Vagina (tissue), 2 donors: ENCODE data around the gene CHPF2. TPM values are rescaled to one million over a fixed set of nuclear protein-coding genes. Genes with fewer than 3 reads are reported as not detected.

ENCODE experiments used
- DNase-seq, 2 donors: peaks; one replicate each; pipeline ENCODE4 v3.0.0-alpha.2; 2017; ENCODE audit errors: extremely low spot score in 2 of 2
- H3K27ac ChIP-seq: fragments of 200-600 bp; sonication (generic); one replicate; pipeline ENCODE4 v1.5.1; 2019
- H3K27me3 ChIP-seq: fragments of 200-600 bp; sonication (generic); one replicate; pipeline ENCODE4 v1.5.1; 2019
- H3K36me3 ChIP-seq, 2 donors: fragments of 200-600 bp; sonication (generic); one replicate each; pipeline ENCODE4 v1.5.1; 2017 to 2019
- H3K4me1 ChIP-seq: fragments of 200-600 bp; sonication (generic); one replicate; pipeline ENCODE4 v1.5.1; 2019
- H3K4me3 ChIP-seq, 2 donors: fragments of 200-600 bp; sonication (generic); 1 replicate in 1 of 2; 2 replicates in 1 of 2; pipeline ENCODE4 v1.5.1; 2016 to 2019
- H3K9me3 ChIP-seq: fragments of 200-600 bp; sonication (generic); one replicate; pipeline ENCODE4 v1.5.1; 2019
- POLR2A ChIP-seq, 2 donors: fragments of 450-650 bp; IDR thresholded peaks; one replicate each; pipeline ENCODE4 v1.6.1; 2017; ENCODE audit warnings: antibody characterized with exemption in 2 of 2, mild to moderate bottlenecking in 2 of 2, moderate library complexity in 2 of 2
- POLR2AphosphoS5 ChIP-seq, 2 donors: sonication (generic); formaldehyde crosslinking; IDR thresholded peaks; one replicate each; pipeline ENCODE4 v1.9.0; 2017; ENCODE audit warnings: antibody characterized with exemption in 2 of 2, mild to moderate bottlenecking in 2 of 2, low read depth in 1 of 2; ENCODE audit not compliant: insufficient read depth in 1 of 2
- intact Hi-C: fragments of 100-400 bp; cut with DNase I; formaldehyde crosslinking; loops from one replicate; pipeline ENCODE4 v1.15.1; 2023
- total RNA-seq: library from RNA; depleted of rRNA; stranded (reverse); fragments of >200 nt; gene quantifications from one replicate; pipeline ENCODE4 v1.2.3, GENCODE V29; 2016
- TF ChIP-seq, protein P1 (sequence below), 3 experiments: fragments of 450-650 bp in 2 of 3; fragments of 200-600 bp in 1 of 3; sonication (generic) in 1 of 3; IDR thresholded peaks; one replicate each; pipeline ENCODE4 v1.5.1; 2017 to 2019; ENCODE audit warnings: antibody characterized with exemption in 3 of 3, mild to moderate bottlenecking in 2 of 3, moderate library complexity in 2 of 3

Gene CHPF2
- total RNA-seq, 1 donor from 2014 or later: 28.0 TPM

DNA sequence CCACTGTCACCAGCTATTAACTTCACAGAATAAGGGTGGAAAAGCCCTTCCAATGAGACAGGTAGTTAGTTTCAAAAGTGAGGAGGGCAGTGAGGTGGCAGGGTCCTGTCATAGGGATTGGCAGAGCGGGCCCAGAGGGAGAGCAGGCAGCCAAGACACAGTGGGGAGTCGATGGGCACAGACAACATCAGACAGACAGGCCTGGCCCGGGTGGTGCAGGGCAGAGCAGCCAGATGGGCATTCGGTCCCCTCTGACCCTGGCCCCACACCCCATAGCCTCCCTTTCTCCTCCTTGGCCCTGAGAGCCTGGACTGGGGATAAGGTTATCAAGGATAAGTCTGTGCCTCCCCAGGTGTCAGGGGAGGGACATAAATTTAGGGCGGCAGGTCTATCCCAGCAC lies 47.6 kb downstream of the CHPF2 start:
- H3K36me3 ChIP-seq: no peaks in the 10 kb centered on the region
- intact Hi-C loops: no loop called here
- H3K9me3 ChIP-seq: no peaks in the 10 kb centered on the region
- no peak overlapping the region for H3K4me3 ChIP-seq
- H3K27ac ChIP-seq: no peak overlapping the region
- peaks cover 25% of the 10 kb centered on the region for H3K4me1 ChIP-seq
- no peaks in the 10 kb centered on the region for H3K27me3 ChIP-seq
- no peak for DNase-seq
- TF ChIP-seq POLR2AphosphoS5 (IDR thresholded peaks at IDR 0.05; ENCODE audit: insufficient read depth in 1 of 2, low read depth in 1 of 2) (no peak), POLR2A (IDR thresholded peaks at IDR 0.05) (no peak)
- TF ChIP-seq, protein P1, sequence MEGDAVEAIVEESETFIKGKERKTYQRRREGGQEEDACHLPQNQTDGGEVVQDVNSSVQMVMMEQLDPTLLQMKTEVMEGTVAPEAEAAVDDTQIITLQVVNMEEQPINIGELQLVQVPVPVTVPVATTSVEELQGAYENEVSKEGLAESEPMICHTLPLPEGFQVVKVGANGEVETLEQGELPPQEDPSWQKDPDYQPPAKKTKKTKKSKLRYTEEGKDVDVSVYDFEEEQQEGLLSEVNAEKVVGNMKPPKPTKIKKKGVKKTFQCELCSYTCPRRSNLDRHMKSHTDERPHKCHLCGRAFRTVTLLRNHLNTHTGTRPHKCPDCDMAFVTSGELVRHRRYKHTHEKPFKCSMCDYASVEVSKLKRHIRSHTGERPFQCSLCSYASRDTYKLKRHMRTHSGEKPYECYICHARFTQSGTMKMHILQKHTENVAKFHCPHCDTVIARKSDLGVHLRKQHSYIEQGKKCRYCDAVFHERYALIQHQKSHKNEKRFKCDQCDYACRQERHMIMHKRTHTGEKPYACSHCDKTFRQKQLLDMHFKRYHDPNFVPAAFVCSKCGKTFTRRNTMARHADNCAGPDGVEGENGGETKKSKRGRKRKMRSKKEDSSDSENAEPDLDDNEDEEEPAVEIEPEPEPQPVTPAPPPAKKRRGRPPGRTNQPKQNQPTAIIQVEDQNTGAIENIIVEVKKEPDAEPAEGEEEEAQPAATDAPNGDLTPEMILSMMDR (IDR thresholded peaks at IDR 0.05): no peak

DNA sequence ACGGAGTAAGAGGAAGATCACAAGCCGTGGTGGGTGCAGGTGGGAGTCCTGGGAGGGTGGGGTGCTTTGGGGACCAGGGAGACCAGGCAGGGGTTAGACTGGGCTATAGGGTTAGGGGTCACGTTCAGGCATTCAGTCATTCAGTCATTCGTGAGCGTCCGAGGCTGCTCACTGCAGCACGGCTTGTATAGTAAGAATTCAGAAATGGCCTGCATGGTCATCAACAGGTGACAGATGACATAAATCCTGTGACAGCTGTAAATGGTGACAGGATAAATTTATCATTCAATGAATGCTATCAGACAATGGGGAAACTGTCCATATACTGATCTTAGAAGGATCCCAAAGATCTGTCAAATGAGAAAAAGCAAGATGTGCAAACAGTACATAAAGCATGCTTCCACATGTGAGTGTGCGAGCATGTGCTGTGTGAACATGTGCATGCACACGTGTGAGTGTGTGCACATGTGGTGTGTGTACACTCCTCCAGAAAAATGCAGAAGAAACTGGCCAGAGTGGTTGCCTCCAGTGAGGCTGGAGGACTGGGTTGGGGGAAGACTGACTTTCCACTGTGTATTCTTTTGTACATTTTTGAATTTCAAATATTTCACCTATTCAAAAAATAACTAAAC lies 48.2 kb downstream of the CHPF2 start:
- Histone ChIP-seq H3K4me3 (no peak overlapping the region), H3K27ac (no peak overlapping the region), H3K9me3 (no peaks in the 10 kb centered on the region), H3K27me3 (no peaks in the 10 kb centered on the region), H3K36me3 (no peaks in the 10 kb centered on the region), H3K4me1 (peaks cover 18% of the 10 kb centered on the region)
- no peak for DNase-seq
- intact Hi-C loops: no loop called here
- TF ChIP-seq, protein P1 (IDR thresholded peaks at IDR 0.05): no peak
- no peak for TF ChIP-seq POLR2A (IDR thresholded peaks at IDR 0.05)
- TF ChIP-seq POLR2AphosphoS5 (IDR thresholded peaks at IDR 0.05; ENCODE audit: insufficient read depth in 1 of 2, low read depth in 1 of 2): no peak

DNA sequence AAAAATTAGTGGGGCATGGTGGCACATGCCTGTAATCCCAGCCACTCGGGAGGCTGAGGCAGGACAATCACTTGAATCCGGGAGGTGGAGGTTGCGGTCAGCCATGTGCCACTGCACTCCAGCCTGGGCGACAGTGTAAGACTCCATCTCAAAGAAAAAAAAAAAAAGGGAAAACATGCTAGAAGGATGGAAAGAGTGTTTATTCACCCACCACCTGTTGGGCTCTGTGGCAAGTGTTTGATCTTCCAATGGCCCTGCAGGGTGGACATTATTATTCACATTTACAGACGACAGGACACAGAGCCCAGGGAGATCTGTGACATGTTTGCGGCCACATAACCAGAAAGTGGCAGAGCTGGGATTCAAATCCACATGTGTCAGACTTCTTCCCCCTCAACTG lies 49.4 kb downstream of the CHPF2 start:
- H3K4me1 ChIP-seq: peaks cover 7% of the 10 kb centered on the region
- H3K27ac ChIP-seq: no peak overlapping the region
- H3K27me3 ChIP-seq: no peaks in the 10 kb centered on the region
- H3K36me3 ChIP-seq: no peaks in the 10 kb centered on the region
- no peak for DNase-seq
- H3K4me3 ChIP-seq: no peak overlapping the region
- H3K9me3 ChIP-seq: no peaks in the 10 kb centered on the region
- no peak for TF ChIP-seq POLR2A (IDR thresholded peaks at IDR 0.05)
- TF ChIP-seq POLR2AphosphoS5 (IDR thresholded peaks at IDR 0.05; ENCODE audit: insufficient read depth in 1 of 2, low read depth in 1 of 2): no peak
- TF ChIP-seq, protein P1 (IDR thresholded peaks at IDR 0.05): no peak
- intact Hi-C loops: no loop called here

DNA sequence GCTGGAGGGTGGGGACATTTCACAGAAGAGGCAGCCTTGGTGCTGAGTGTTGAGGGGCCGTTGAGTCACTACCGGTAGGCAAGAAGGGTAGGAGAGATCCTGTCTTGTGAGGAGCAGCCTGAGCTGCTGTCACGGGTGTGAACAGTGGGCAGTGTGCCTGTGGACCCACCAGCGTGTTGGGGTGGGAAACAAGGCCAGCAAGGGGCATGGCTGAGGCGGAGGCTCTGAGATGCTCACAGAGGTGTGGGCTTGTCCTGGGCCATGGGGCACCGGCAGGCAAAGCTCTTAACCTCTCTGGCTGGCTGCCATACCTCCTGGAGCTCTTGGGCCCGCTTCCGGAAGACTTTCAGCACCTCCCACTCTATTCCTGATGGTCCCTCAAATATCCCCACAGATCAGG lies 49.8 kb downstream of the CHPF2 start:
- H3K4me1 ChIP-seq: peaks cover 6% of the 10 kb centered on the region
- H3K27me3 ChIP-seq: no peaks in the 10 kb centered on the region
- intact Hi-C loops: no loop called here
- no peak overlapping the region for H3K4me3 ChIP-seq
- H3K9me3 ChIP-seq: no peaks in the 10 kb centered on the region
- no peak overlapping the region for H3K27ac ChIP-seq
- no peak for DNase-seq
- TF ChIP-seq POLR2AphosphoS5 (IDR thresholded peaks at IDR 0.05; ENCODE audit: insufficient read depth in 1 of 2, low read depth in 1 of 2) (no peak), POLR2A (IDR thresholded peaks at IDR 0.05) (no peak)
- TF ChIP-seq, protein P1 (IDR thresholded peaks at IDR 0.05): no peak
- no peaks in the 10 kb centered on the region for H3K36me3 ChIP-seq

DNA sequence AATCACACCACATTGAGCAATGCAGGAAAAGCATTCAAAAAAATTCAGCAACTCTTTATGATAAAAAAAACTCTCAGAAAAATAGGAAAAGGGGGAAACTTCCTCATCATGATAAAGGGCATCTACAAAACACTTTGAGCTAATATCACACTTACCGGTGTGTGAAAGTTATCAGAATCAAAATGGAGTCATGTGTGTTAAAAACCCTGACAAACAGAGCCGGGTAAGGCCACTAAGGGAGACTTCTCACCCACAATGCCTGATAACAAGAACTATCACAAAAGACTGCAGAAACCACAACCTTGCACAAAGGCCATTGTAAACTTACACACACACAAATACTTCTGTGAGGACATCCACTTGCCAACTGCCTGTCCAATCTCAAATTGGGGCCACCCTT lies 51.0 kb downstream of the CHPF2 start:
- DNase-seq: no peak
- Histone ChIP-seq H3K27ac (no peak overlapping the region), H3K9me3 (no peaks in the 10 kb centered on the region), H3K4me3 (no peak overlapping the region), H3K36me3 (no peaks in the 10 kb centered on the region), H3K4me1 (no peaks in the 10 kb centered on the region), H3K27me3 (no peaks in the 10 kb centered on the region)
- TF ChIP-seq POLR2A (IDR thresholded peaks at IDR 0.05): no peak
- no peak for TF ChIP-seq POLR2AphosphoS5 (IDR thresholded peaks at IDR 0.05; ENCODE audit: insufficient read depth in 1 of 2, low read depth in 1 of 2)
- TF ChIP-seq, protein P1 (IDR thresholded peaks at IDR 0.05): no peak
- intact Hi-C loops: no loop called here
